ENCODE data around the gene PPM1B.

DNA sequence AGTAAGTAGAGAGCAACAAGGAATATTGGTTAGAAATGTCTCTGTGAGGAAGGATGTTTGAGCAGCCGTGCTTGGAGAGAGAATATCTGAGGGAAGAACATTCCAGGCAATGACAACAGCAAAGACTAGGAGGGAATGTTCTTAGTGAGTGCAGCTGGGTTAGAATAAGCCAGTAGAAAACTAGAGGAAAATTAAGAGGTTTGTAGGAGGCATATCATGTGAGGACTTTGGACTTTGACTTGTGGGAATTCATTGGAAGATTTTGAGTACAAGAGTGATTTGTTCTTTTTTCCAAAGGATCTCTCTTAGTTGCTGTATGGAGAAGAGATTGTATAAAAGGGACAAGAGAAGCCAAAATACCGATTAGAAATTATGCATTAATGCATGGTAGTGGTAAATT is 47.2 kb downstream of the PPM1B start:
- TF ChIP-seq POLR2A (IDR thresholded peaks at IDR 0.05; ENCODE audit: low read length) (no peak), GATA1 (IDR thresholded peaks at IDR 0.05; ENCODE audit: low read depth, low read length) (no peak)
